ENCODE measurements around the gene HDAC5. TPM values are rescaled to one million over a fixed set of nuclear protein-coding genes. Genes with fewer than 3 reads are reported as not detected.
"Not testable (repeated sequence)": the region's sequence is repeated elsewhere in the genome, so short reads cannot be mapped to it uniquely, and the experiment has no call there.

The HDAC5 gene
- total RNA-seq, 1 donor from 2014 or later = 55.3 TPM

- TF ChIP-seq CTCF (IDR thresholded peaks at IDR 0.05) = no peak
- H3K4me3 ChIP-seq = no peak overlapping the region
- intact Hi-C loops (cut with DNase I) = no loop called here
- H3K27me3 ChIP-seq = no peaks in the 10 kb centered on the region
- H3K36me3 ChIP-seq = no peaks in the 10 kb centered on the region
- DNase-seq (no peak), ATAC-seq (no peak)
- H3K27ac ChIP-seq = no peak overlapping the region
- no peaks in the 10 kb centered on the region for H3K9me3 ChIP-seq
- peaks cover 10% of the 10 kb centered on the region for H3K4me1 ChIP-seq
Observed at GRCh38 chr17:44134752-44135568, 11.5 kb upstream of the HDAC5 start.

- H3K9me3 ChIP-seq = no peaks in the 10 kb centered on the region
- no peak overlapping the region for H3K27ac ChIP-seq
- DNase-seq = no peak
- H3K4me3 ChIP-seq = no peak overlapping the region
- no peaks in the 10 kb centered on the region for H3K27me3 ChIP-seq
- intact Hi-C loops (cut with DNase I) = no loop called here
- no peaks in the 10 kb centered on the region for H3K36me3 ChIP-seq
- TF ChIP-seq CTCF (IDR thresholded peaks at IDR 0.05) = no peak
- H3K4me1 ChIP-seq = peaks cover 10% of the 10 kb centered on the region
- no peak for ATAC-seq
Observed at GRCh38 chr17:44133918-44134476, 10.6 kb upstream of the HDAC5 start.

GRCh38 chr17:44132275-44132821, 8.9 kb upstream of the HDAC5 start:
- H3K4me1 ChIP-seq = no peaks in the 10 kb centered on the region
- DNase-seq (no peak), ATAC-seq (no peak)
- H3K27me3 ChIP-seq = no peaks in the 10 kb centered on the region
- H3K36me3 ChIP-seq = no peaks in the 10 kb centered on the region
- no peak for TF ChIP-seq CTCF (IDR thresholded peaks at IDR 0.05)
- no peaks in the 10 kb centered on the region for H3K9me3 ChIP-seq
- intact Hi-C loops (cut with DNase I) = no loop called here
- H3K4me3 ChIP-seq = no peak overlapping the region
- H3K27ac ChIP-seq = no peak overlapping the region

- H3K27me3 ChIP-seq; H3K4me3 ChIP-seq; H3K27ac ChIP-seq; H3K9me3 ChIP-seq; H3K4me1 ChIP-seq; DNase-seq; ATAC-seq; H3K36me3 ChIP-seq; intact Hi-C loops (cut with DNase I): not testable (repeated sequence)
Observed at GRCh38 chr17:44131372-44131771, 7.9 kb upstream of the HDAC5 start.

- no peak for TF ChIP-seq CTCF (IDR thresholded peaks at IDR 0.05)
- Histone ChIP-seq H3K27me3 (no peaks in the 10 kb centered on the region), H3K27ac (no peak overlapping the region), H3K4me1 (no peaks in the 10 kb centered on the region), H3K36me3 (no peaks in the 10 kb centered on the region), H3K9me3 (no peaks in the 10 kb centered on the region), H3K4me3 (no peak overlapping the region)
- intact Hi-C loops (cut with DNase I) = no loop called here
- no peak for DNase-seq
- no peak for ATAC-seq
Observed at GRCh38 chr17:44130693-44131349, 7.4 kb upstream of the HDAC5 start.

GRCh38 chr17:44128383-44128782, 4.9 kb upstream of the HDAC5 start:
- H3K4me3 ChIP-seq = no peak overlapping the region
- no peak for TF ChIP-seq CTCF (IDR thresholded peaks at IDR 0.05)
- intact Hi-C loops (cut with DNase I) = no loop called here
- H3K36me3 ChIP-seq = no peaks in the 10 kb centered on the region
- no peak overlapping the region for H3K27ac ChIP-seq
- no peaks in the 10 kb centered on the region for H3K9me3 ChIP-seq
- ATAC-seq (no peak), DNase-seq (no peak)
- H3K4me1 ChIP-seq = peaks cover 6% of the 10 kb centered on the region
- no peaks in the 10 kb centered on the region for H3K27me3 ChIP-seq
